ENCODE measurements around the gene POLR2B. TPM values are rescaled to one million over a fixed set of nuclear protein-coding genes. Genes with fewer than 3 reads are reported as not detected.

POLR2B gene
- total RNA-seq, 1 donor from 2014 or later: 290 TPM

GRCh38 chr4:57064811-57065711 is 86.4 kb downstream of the POLR2B start:
- H3K9me3 Mint-ChIP-seq: peaks cover 2% of the 10 kb centered on the region
- no peaks in the 10 kb centered on the region for H3K27me3 Mint-ChIP-seq (ENCODE audit: insufficient read depth, low read depth)
- no peaks in the 10 kb centered on the region for H3K79me2 ChIP-seq (ENCODE audit: low read depth)
- no peaks in the 10 kb centered on the region for H3K27me3 ChIP-seq
- no peaks in the 10 kb centered on the region for H3K36me3 Mint-ChIP-seq
- H3K27ac Mint-ChIP-seq: no peak overlapping the region
- TF ChIP-seq EZH2 (IDR thresholded peaks at IDR 0.05) (no peak), CTCF (IDR thresholded peaks at IDR 0.05) (no peak), EZH2phosphoT487 (IDR thresholded peaks at IDR 0.05) (no peak)
- H3K4me1 ChIP-seq: no peaks in the 10 kb centered on the region
- H3K9me3 ChIP-seq (ENCODE audit: low read depth): no peaks in the 10 kb centered on the region
- no peak overlapping the region for H3K4me3 ChIP-seq
- no peaks in the 10 kb centered on the region for H3F3A ChIP-seq (ENCODE audit: low read depth)
- no peak overlapping the region for H3K4me2 ChIP-seq
- no peak overlapping the region for H3K4me3 Mint-ChIP-seq
- H3K36me3 ChIP-seq: no peaks in the 10 kb centered on the region
- no peak overlapping the region for H3K27ac ChIP-seq
- H4K20me1 ChIP-seq (ENCODE audit: low read depth): no peaks in the 10 kb centered on the region
- H2AFZ ChIP-seq (replicated peaks): no peak overlapping the region
- DNase-seq (ENCODE audit: low spot score): no peak
- H3K4me1 Mint-ChIP-seq: peaks cover 4% of the 10 kb centered on the region
- no peak overlapping the region for H3K9ac ChIP-seq

GRCh38 chr4:57065730-57066482 is 87.2 kb downstream of the POLR2B start:
- Histone ChIP-seq H2AFZ (replicated peaks) (no peak overlapping the region), H3K9ac (no peak overlapping the region), H3K4me2 (no peak overlapping the region), H3K27ac (no peak overlapping the region), H3F3A (ENCODE audit: low read depth) (no peaks in the 10 kb centered on the region), H4K20me1 (ENCODE audit: low read depth) (no peaks in the 10 kb centered on the region), H3K79me2 (ENCODE audit: low read depth) (no peaks in the 10 kb centered on the region), H3K27me3 (no peaks in the 10 kb centered on the region), H3K36me3 (no peaks in the 10 kb centered on the region), H3K4me3 (no peak overlapping the region), H3K4me1 (no peaks in the 10 kb centered on the region), H3K9me3 (ENCODE audit: low read depth) (no peaks in the 10 kb centered on the region)
- no peaks in the 10 kb centered on the region for H3K36me3 Mint-ChIP-seq
- DNase-seq (ENCODE audit: low spot score): no peak
- H3K9me3 Mint-ChIP-seq: peaks cover 2% of the 10 kb centered on the region
- no peak for TF ChIP-seq EZH2 (IDR thresholded peaks at IDR 0.05)
- TF ChIP-seq EZH2phosphoT487 (IDR thresholded peaks at IDR 0.05): no peak
- TF ChIP-seq CTCF (IDR thresholded peaks at IDR 0.05): no peak
- no peaks in the 10 kb centered on the region for H3K27me3 Mint-ChIP-seq (ENCODE audit: insufficient read depth, low read depth)
- peak overlapping the region; percentile 68 for H3K27ac Mint-ChIP-seq
- H3K4me3 Mint-ChIP-seq: peak overlapping the region; percentile 59
- peaks cover 6% of the 10 kb centered on the region for H3K4me1 Mint-ChIP-seq

- Histone ChIP-seq H3K9me3 (ENCODE audit: low read depth) (no peaks in the 10 kb centered on the region), H3K4me1 (no peaks in the 10 kb centered on the region), H3F3A (ENCODE audit: low read depth) (no peaks in the 10 kb centered on the region), H3K79me2 (ENCODE audit: low read depth) (no peaks in the 10 kb centered on the region), H3K27me3 (no peaks in the 10 kb centered on the region), H3K4me3 (no peak overlapping the region), H4K20me1 (ENCODE audit: low read depth) (no peaks in the 10 kb centered on the region), H3K36me3 (no peaks in the 10 kb centered on the region), H3K9ac (no peak overlapping the region), H2AFZ (replicated peaks) (no peak overlapping the region), H3K27ac (no peak overlapping the region), H3K4me2 (no peak overlapping the region)
- no peaks in the 10 kb centered on the region for H3K27me3 Mint-ChIP-seq (ENCODE audit: insufficient read depth, low read depth)
- no peaks in the 10 kb centered on the region for H3K36me3 Mint-ChIP-seq
- H3K4me3 Mint-ChIP-seq: no peak overlapping the region
- no peak overlapping the region for H3K27ac Mint-ChIP-seq
- no peak for TF ChIP-seq EZH2 (IDR thresholded peaks at IDR 0.05)
- TF ChIP-seq EZH2phosphoT487 (IDR thresholded peaks at IDR 0.05): no peak
- no peak for TF ChIP-seq CTCF (IDR thresholded peaks at IDR 0.05)
- peaks cover 2% of the 10 kb centered on the region for H3K9me3 Mint-ChIP-seq
- DNase-seq (ENCODE audit: low spot score): no peak
- peaks cover 9% of the 10 kb centered on the region for H3K4me1 Mint-ChIP-seq
Observed at GRCh38 chr4:57068237-57068981, 89.7 kb downstream of the POLR2B start.

Data from neural progenitor cell (in vitro differentiated cells).